Stomach smooth muscle (tissue), 2 donors: ENCODE data around the gene PPP4C.

Experiments used
- H3K27ac ChIP-seq: one replicate; pipeline ENCODE4 v1.7.0; 2013; ENCODE audit warnings: mild to moderate bottlenecking, low read length, inconsistent platforms
- H3K27me3 ChIP-seq, 2 donors: one replicate each; pipeline ENCODE4 v1.7.0; 2013; ENCODE audit warnings: low read length in 2 of 2; ENCODE audit not compliant: insufficient read depth in 2 of 2, control insufficient read depth in 1 of 2
- H3K36me3 ChIP-seq, 2 donors: one replicate each; pipeline ENCODE4 v1.7.0; 2013; ENCODE audit warnings: low read length in 2 of 2; ENCODE audit not compliant: control insufficient read depth in 2 of 2, insufficient read depth in 2 of 2
- H3K4me1 ChIP-seq: one replicate; pipeline ENCODE4 v1.7.0; 2013; ENCODE audit warnings: low read length; ENCODE audit not compliant: control insufficient read depth, insufficient read depth
- H3K4me3 ChIP-seq, 2 donors: one replicate each; pipeline ENCODE4 v1.7.0; 2013; ENCODE audit warnings: low read length in 2 of 2
- H3K9ac ChIP-seq, 2 donors: one replicate each; pipeline ENCODE4 v1.7.0; 2013; ENCODE audit warnings: low read length in 2 of 2, mild to moderate bottlenecking in 1 of 2
- H3K9me3 ChIP-seq, 2 donors: one replicate each; pipeline ENCODE4 v1.7.0; 2013; ENCODE audit warnings: low read length in 2 of 2; ENCODE audit not compliant: control insufficient read depth in 2 of 2
- donor health status: healthy.
- donor health status: Pancreatic carcinoma.

The PPP4C gene

DNA sequence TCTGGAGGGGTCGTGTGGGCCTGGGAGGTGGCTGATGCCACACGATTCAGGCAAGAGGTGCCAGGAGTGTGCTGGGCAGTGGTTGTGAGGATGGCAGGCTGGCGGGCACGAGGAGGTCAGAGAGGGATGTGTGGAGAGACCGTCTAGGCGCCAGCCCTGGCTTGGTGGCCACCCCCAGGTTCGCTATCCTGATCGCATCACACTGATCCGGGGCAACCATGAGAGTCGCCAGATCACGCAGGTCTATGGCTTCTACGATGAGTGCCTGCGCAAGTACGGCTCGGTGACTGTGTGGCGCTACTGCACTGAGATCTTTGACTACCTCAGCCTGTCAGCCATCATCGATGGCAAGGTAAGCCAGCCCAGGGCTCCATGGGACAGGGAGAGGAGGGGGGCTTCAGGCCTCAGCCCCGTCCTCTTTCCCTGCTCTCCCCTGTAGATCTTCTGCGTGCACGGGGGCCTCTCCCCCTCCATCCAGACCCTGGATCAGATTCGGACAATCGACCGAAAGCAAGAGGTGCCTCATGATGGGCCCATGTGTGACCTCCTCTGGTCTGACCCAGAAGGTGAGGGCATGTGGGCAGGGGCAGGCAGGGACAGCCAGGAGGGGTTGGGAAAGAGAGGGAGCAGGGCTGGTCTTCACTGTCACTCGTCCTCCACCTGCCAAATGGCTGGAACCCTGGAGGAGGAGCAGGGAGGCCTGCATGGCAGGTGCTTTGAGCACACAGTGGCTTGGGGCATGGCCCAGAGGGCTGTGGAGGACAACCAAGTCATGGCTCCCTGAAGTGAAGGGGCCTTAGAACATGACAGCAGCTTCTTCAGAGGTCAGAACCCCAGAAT lies 7.6 kb downstream of the PPP4C start:
- no peaks in the 10 kb centered on the region for H3K27me3 ChIP-seq
- H3K36me3 ChIP-seq, result peaks cover 34 to 47% of the 10 kb centered on the region in 2 donors
- no peaks in the 10 kb centered on the region for H3K9me3 ChIP-seq
- peaks cover 1% of the 10 kb centered on the region for H3K4me1 ChIP-seq
- H3K4me3 ChIP-seq, result no peak overlapping the region
- no peak overlapping the region for H3K9ac ChIP-seq
- H3K27ac ChIP-seq, result no peak overlapping the region

DNA sequence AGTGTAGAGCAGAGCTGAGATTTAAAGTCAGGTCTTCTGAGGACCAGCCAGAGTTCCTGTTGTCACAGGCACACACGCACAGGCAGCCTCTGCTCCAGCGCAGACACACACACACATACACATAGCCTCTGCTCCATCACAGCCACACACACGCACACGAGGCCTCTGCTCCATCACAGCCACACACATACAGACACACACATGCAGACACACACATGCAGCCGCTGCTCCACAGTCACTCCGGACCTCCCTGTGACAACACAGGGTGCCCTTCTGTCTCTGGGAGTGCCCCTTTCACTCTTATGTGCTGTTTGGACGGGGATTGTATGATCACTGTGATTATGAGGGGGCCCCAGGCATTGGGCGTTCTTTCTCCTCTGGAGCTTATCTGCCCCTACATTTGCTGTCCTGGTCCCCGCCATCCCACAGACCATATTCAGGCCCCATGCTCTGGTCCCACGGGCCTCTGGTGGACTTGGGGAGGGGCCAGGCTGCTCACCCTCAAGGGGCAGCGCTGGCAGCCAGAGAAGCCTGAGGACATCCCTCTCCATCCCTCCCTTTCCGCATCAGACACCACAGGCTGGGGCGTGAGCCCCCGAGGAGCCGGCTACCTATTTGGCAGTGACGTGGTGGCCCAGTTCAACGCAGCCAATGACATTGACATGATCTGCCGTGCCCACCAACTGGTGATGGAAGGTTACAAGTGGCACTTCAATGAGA lies 8.5 kb downstream of the PPP4C start:
- Histone ChIP-seq H3K9me3 (no peaks in the 10 kb centered on the region), H3K27me3 (no peaks in the 10 kb centered on the region), H3K36me3 (peaks cover 34 to 44% of the 10 kb centered on the region in 2 donors), H3K27ac (no peak overlapping the region), H3K4me3 (no peak overlapping the region), H3K4me1 (no peaks in the 10 kb centered on the region), H3K9ac (no peak overlapping the region)

DNA sequence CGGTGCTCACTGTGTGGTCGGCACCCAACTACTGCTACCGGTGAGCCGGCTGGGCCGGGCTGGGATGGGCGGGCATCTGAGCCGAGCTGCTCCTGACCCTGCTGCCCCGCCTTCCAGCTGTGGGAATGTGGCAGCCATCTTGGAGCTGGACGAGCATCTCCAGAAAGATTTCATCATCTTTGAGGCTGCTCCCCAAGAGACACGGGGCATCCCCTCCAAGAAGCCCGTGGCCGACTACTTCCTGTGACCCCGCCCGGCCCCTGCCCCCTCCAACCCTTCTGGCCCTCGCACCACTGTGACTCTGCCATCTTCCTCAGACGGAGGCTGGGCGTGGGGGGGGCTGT lies 9.0 kb downstream of the PPP4C start:
- H3K27me3 ChIP-seq, result no peaks in the 10 kb centered on the region
- no peak overlapping the region for H3K4me3 ChIP-seq
- no peak overlapping the region for H3K27ac ChIP-seq
- peaks cover 32 to 38% of the 10 kb centered on the region in 2 donors for H3K36me3 ChIP-seq
- H3K9me3 ChIP-seq, result no peaks in the 10 kb centered on the region
- H3K9ac ChIP-seq, result no peak overlapping the region
- H3K4me1 ChIP-seq, result no peaks in the 10 kb centered on the region

DNA sequence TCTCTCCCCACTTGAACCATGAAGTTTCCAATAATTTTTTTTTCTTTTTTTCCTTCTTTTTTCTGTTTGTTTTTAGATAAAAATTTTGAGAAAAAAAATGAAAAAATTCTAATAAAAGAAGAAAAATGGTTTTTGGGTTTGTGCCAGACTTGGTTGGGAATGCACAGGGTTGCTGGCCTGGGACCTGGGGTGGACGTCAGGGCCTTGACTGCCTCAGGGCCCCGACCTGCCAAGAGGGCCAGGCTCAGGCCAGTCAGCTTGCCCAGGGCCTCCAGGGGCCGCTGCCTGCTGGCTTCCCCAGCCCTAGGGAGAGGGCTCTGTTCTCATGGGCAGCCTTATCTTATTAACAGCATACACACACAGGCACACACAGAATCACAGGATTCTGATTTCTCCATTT lies 9.5 kb downstream of the PPP4C start:
- H3K36me3 ChIP-seq, result peaks cover 30 to 37% of the 10 kb centered on the region in 2 donors
- peaks cover 4% of the 10 kb centered on the region for H3K4me1 ChIP-seq
- no peak overlapping the region for H3K4me3 ChIP-seq
- H3K27ac ChIP-seq, result no peak overlapping the region
- H3K27me3 ChIP-seq, result no peaks in the 10 kb centered on the region
- H3K9ac ChIP-seq, result no peak overlapping the region
- H3K9me3 ChIP-seq, result no peaks in the 10 kb centered on the region

DNA sequence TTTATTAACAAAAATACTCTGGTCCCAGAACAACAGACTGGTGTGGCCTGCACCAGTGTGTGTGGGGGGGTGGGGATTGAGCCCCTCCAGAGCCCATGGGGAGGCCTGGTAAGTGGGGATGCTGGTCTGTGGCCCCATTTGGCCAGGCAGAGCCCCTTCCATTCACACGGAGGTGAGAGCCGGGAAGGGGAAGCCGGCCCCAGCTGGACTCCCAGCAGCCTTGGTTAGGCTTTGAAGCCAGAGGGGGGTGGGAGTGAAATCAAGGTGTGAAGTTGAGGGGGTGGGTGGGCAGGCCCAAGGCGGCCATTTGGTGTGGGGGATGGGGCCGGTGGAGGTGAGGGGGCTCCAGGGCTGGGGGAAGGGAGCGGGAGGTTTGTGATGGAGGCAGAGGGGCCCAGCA lies 10.0 kb downstream of the PPP4C start:
- H3K4me3 ChIP-seq, result no peak overlapping the region
- no peak overlapping the region for H3K27ac ChIP-seq
- H3K36me3 ChIP-seq, result peaks cover 29 to 36% of the 10 kb centered on the region in 2 donors
- no peaks in the 10 kb centered on the region for H3K27me3 ChIP-seq
- H3K9ac ChIP-seq, result no peak overlapping the region
- H3K4me1 ChIP-seq, result peaks cover 5% of the 10 kb centered on the region
- H3K9me3 ChIP-seq, result no peaks in the 10 kb centered on the region

DNA sequence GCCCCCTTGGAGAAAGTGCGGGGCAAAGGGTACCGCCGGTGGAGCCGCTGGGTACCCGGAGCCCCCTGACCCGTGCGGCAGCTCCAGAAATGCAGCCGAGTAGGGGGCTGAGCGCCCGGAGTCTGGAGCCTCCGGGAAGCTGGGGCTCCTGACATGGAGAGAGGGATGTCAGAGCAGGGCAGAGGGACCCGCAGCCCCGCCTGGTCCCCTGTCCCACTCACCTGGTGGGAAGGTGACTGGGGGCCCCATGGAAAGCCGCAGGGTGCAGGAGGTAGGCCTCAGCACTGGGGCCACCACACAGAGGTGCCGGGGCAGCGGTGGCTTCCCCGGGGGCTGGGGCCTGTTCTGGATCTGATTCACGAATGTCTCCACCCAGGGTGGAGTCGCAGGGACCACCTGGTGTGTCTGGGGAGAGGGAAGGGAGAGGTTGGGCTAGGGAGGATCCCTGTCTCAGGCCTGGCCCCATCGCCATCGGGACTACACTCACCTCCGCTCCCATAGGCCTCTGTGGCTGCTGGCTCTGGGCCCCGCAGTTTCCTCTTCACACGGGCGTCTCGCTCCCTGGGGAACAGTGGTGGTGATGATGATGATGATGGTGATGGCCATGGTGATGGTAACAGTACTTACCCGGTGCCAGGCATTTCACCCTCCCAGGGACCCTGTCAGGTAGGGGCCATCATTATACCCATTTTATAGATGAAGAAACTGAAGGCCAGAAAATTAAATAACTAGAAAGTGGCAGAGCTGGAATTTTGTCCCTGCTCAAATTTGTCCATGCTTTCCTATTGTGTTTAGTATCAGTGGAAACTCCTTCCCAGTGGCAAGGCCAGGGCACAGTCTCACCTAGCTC lies 10.7 kb downstream of the PPP4C start:
- Histone ChIP-seq H3K4me3 (no peak overlapping the region), H3K4me1 (peaks cover 12% of the 10 kb centered on the region), H3K27me3 (no peaks in the 10 kb centered on the region), H3K36me3 (peaks cover 23 to 31% of the 10 kb centered on the region in 2 donors), H3K9ac (no peak overlapping the region), H3K27ac (no peak overlapping the region), H3K9me3 (no peaks in the 10 kb centered on the region)

DNA sequence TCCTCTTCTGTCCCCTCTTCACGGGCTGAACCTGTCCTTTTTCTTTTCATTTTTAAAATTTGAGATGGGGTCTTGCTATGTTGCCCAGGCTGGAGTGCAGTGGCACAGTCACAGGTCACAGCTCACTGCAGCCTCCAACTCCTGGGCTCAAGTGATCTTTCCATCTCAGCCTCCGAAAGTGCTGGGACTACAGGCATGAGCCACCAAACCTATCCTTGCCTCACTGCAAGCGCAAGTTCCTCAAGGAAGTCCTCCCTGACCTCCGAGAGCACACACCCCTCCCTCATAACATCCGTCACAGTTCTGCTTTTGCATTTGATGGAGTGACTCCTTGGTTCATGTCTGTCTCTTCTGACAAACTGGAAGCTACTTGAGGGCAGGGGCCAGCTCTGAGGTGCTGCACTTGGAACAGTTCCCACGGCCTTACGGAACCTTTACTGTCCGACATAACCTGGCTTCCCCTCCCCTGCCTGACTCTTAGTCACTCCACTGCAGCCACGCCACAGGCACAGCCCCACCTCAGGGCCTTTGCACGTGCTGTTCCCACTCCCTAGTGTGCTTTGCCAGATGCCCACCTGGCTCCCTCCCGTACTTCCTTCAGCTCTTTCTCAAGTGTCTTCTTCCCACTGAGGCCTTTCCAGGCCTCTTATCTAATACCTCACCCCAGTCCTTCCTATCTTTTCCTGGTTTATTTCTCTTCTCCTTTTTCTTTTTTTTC lies 11.5 kb downstream of the PPP4C start:
- no peaks in the 10 kb centered on the region for H3K27me3 ChIP-seq
- peaks cover 19% of the 10 kb centered on the region for H3K4me1 ChIP-seq
- peaks cover 20 to 27% of the 10 kb centered on the region in 2 donors for H3K36me3 ChIP-seq
- H3K27ac ChIP-seq, result no peak overlapping the region
- no peak overlapping the region for H3K4me3 ChIP-seq
- no peaks in the 10 kb centered on the region for H3K9me3 ChIP-seq
- H3K9ac ChIP-seq, result no peak overlapping the region

DNA sequence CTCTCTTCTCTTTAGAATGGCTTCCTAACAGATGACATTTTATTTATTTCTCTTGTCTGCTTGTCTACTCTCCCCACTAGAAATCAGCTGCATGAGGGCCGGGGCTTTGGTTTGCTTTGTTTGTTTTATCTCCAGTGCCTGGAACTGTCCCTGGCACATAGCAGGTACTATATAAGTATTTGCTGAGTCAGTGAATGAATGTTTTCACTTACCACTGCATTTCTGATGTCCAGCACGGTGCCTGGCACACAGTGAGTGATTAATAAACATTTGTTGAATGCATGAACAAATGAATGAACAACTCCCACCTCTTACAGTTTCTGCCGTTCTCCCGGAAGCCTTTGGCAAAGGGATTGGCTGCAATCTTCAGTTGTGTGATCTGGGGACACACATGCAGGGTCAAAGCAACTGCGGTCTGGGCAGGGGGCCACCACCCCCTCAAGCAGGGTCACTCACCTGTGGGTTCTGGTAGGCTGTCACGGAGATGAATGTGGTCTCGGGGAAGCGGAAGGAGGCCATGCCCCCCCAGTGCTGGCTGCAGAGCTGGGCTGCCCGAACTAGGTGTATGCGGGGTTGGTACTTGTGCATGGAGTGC lies 12.5 kb downstream of the PPP4C start:
- Histone ChIP-seq H3K27me3 (no peaks in the 10 kb centered on the region), H3K4me1 (peaks cover 25% of the 10 kb centered on the region), H3K36me3 (peaks cover 14 to 17% of the 10 kb centered on the region in 2 donors), H3K4me3 (no peak overlapping the region), H3K27ac (peak overlapping the region; percentile 24), H3K9ac (no peak overlapping the region), H3K9me3 (no peaks in the 10 kb centered on the region)

DNA sequence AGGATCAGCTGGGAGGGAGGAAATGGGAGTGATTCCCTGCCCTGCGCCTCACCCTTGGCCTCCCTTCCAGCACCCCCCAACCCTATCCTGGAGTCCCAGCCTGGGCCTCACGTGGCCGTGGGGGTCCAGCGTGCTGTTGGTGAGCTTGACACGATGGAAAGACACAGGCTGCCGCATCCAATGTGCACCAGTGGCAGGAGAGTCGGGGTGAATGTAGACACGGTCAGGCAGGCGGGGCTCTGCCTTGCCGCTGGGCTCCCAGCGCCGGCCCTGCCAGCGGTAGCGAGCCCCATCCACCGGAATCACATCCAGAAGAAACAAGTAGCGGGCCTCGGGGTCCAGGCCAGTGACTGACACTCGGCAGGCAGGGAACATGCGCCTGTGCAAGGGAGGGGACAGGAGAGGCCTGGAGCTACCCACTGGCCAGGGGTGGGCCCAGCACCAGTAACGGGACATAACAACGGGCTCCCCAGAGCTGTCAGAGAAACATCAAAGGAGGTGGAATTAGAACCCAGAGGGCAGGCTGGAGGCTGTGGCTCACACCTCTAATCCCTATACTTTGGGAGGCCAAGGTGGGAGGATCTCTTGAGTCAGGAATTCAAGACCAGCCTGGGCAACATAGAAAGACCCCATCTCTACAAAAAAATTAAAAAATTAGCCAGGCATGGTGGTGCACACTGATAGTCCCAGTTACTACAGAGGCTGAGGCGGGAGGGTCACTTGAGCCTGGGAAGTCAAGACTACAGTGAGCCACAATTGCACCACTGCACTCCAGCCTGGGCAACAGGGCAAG lies 13.2 kb downstream of the PPP4C start:
- peaks cover 25% of the 10 kb centered on the region for H3K4me1 ChIP-seq
- H3K27ac ChIP-seq, result peak overlapping the region; percentile 24
- no peak overlapping the region for H3K9ac ChIP-seq
- H3K27me3 ChIP-seq, result no peaks in the 10 kb centered on the region
- H3K4me3 ChIP-seq, result no peak overlapping the region
- H3K36me3 ChIP-seq, result peaks cover 9 to 13% of the 10 kb centered on the region in 2 donors
- H3K9me3 ChIP-seq, result no peaks in the 10 kb centered on the region
